Thymus (tissue), 14 donors: ENCODE data around the gene PTGER2. TPM values are rescaled to one million over a fixed set of nuclear protein-coding genes. Genes with fewer than 3 reads are reported as not detected.

ENCODE experiments used
- DNase-seq, 9 donors: peaks; one replicate each; pipeline ENCODE4 v3.0.0-alpha.2; 2013; ENCODE audit warnings: low spot score in 9 of 9, low read depth in 6 of 9, missing footprints in 1 of 9
- H3K27ac ChIP-seq, 2 donors: one replicate each; pipeline ENCODE4 v1.5.1; 2013; ENCODE audit warnings: control low read depth in 1 of 2, low read depth in 1 of 2, low read length in 1 of 2, mild to moderate bottlenecking in 1 of 2, moderate library complexity in 1 of 2
- H3K27me3 ChIP-seq, 2 donors: one replicate each; pipeline ENCODE4 v1.5.1; 2013; ENCODE audit warnings: low read length in 1 of 2; ENCODE audit not compliant: control insufficient read depth in 2 of 2, insufficient read depth in 1 of 2
- H3K36me3 ChIP-seq, 2 donors: one replicate each; pipeline ENCODE4 v1.5.1; 2013; ENCODE audit warnings: low read length in 1 of 2, mild to moderate bottlenecking in 1 of 2, moderate library complexity in 1 of 2; ENCODE audit not compliant: control insufficient read depth in 2 of 2, insufficient read depth in 2 of 2
- H3K4me1 ChIP-seq, 2 donors: one replicate each; pipeline ENCODE4 v1.5.1; 2013; ENCODE audit warnings: low read length in 2 of 2; ENCODE audit not compliant: control insufficient read depth in 2 of 2, insufficient read depth in 2 of 2
- H3K4me3 ChIP-seq, 2 donors: one replicate each; pipeline ENCODE4 v1.5.1; 2013; ENCODE audit warnings: low read length in 2 of 2, control low read depth in 1 of 2, mild to moderate bottlenecking in 1 of 2
- H3K9me3 ChIP-seq, 2 donors: one replicate each; pipeline ENCODE4 v1.5.1; 2013; ENCODE audit warnings: low read length in 1 of 2, mild to moderate bottlenecking in 1 of 2; ENCODE audit not compliant: control insufficient read depth in 2 of 2, insufficient read depth in 1 of 2
- WGBS: extraction: QIAGEN DNeasy Blood & Tissue Kit; methylation state at CpG from one replicate; pipeline ENCODE4 v1.1.7; 2013; 5-methylcytosine and 5-hydroxymethylcytosine counted together
- long read RNA-seq, 10 donors: transcript quantifications; one replicate each; lab custom pipeline, GENCODE V29; 2026
- polyA plus RNA-seq: library from polyadenylated mRNA; stranded (reverse); fragments of 200-250 nt; gene quantifications from one replicate; pipeline ENCODE4 v1.2.3, GENCODE V29; 2013
- total RNA-seq: library from RNA; stranded (reverse); fragments of 120-200 nt; gene quantifications from one replicate; pipeline ENCODE4 v1.2.4, GENCODE V29; 2013
- donor health status: healthy.

Gene PTGER2
- total RNA-seq = 2.5 TPM
- 1.4 TPM for polyA plus RNA-seq
- long read RNA-seq, donor 1, partial matches to known transcripts = 0 of 1 reads
- long read RNA-seq, donor 1, other reads (novel, unspliced or antisense) = 0 of 1 reads
- long read RNA-seq, donor 2 = 0 reads
- long read RNA-seq, donor 3, partial matches to known transcripts = 0 of 3 reads
- long read RNA-seq, donor 3, other reads (novel, unspliced or antisense) = 0 of 3 reads
- long read RNA-seq, donor 4 = 0 reads
- long read RNA-seq, donor 5, partial matches to known transcripts = 0 of 3 reads
- long read RNA-seq, donor 5, other reads (novel, unspliced or antisense) = 0 of 3 reads
- long read RNA-seq, donor 6, partial matches to known transcripts = 0 of 3 reads
- long read RNA-seq, donor 6, other reads (novel, unspliced or antisense) = 0 of 3 reads
- long read RNA-seq, donor 7, partial matches to known transcripts = 0 of 2 reads
- long read RNA-seq, donor 7, other reads (novel, unspliced or antisense) = 0 of 2 reads
- long read RNA-seq, donor 8, partial matches to known transcripts = 0 of 2 reads
- long read RNA-seq, donor 8, other reads (novel, unspliced or antisense) = 0 of 2 reads
- long read RNA-seq, donor 9, partial matches to known transcripts = 0 of 1 reads
- long read RNA-seq, donor 9, other reads (novel, unspliced or antisense) = 0 of 1 reads
- long read RNA-seq, donor 10, partial matches to known transcripts = 0 of 1 reads
- long read RNA-seq, donor 10, other reads (novel, unspliced or antisense) = 0 of 1 reads

DNA sequence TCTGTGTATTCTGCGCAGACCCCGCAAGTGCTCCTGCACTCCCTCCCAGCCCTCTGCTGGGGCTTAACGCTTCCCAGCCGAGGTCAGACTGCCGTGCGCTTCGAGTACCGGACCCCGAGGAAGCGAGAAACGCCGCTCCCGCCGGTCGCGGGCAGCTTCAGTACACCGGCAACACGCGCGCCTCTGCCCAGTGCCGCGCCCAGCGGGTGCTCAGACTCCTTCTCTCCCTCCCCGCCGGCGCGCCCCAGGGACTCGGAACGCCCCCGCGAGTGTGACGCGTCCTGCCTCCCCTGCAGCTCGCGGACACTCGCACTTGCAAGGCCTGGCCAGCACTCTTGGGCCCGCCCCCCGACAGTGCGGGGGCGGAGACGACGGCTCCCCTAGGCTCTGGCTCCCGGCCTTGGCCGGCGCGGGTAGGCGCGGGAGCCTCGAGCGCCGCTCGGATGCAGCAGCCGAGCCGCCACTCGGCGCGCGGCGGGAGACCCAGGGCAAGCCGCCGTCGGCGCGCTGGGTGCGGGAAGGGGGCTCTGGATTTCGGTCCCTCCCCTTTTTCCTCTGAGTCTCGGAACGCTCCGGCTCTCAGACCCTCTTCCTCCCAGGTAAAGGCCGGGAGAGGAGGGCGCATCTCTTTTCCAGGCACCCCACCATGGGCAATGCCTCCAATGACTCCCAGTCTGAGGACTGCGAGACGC, at the start of gene PTGER2:
Gene PTGER2 (plus strand): TSS at position 410 of the 692 bp plus-strand sequence. CDS start 237 bp downstream, at position 647.
- under 1% methylated on average over 73 of the region's 73 CpGs for WGBS
- Histone ChIP-seq H3K36me3 (no peaks in the 10 kb centered on the region), H3K27ac (peak within 1 kb of the TSS in 1 of 2 donors; percentile 34), H3K27me3 (peaks cover 3 to 25% of the 10 kb centered on the region in 2 donors), H3K4me3 (peak within 1 kb of the TSS; percentile 48 to 54), H3K4me1 (peaks cover 15 to 35% of the 10 kb centered on the region in 2 donors), H3K9me3 (no peaks in the 10 kb centered on the region)
- peak in 4 of 9 donors; percentile 30 to 58 (median 38) for DNase-seq

DNA sequence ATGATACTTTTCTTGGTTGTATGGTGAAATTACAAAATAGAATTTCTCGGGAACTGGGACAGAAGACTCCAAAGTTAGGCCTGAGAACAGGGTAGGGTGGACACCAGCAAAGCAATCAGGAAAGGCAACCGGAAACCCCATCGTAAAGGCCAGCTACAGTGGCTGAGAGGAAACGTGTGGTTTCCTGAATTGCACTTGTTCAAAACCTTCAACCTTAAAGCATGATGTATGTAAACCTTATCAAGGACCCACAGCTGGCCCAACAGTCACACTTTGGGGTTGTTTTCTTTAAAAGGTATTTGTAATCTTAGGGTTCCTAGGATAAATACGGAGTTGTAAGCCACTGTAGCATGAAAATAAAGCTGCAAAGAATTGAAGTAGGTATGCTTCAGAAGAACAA, 48.9 kb upstream of the PTGER2 start:
- Histone ChIP-seq H3K9me3 (no peaks in the 10 kb centered on the region), H3K36me3 (no peaks in the 10 kb centered on the region), H3K4me1 (peaks cover 10 to 29% of the 10 kb centered on the region in 2 donors), H3K27ac (no peak overlapping the region), H3K27me3 (peaks cover 28 to 37% of the 10 kb centered on the region in 2 donors), H3K4me3 (no peak overlapping the region)
- WGBS = 10% methylated on average over 5 of the region's 5 CpGs
- DNase-seq = no peak

DNA sequence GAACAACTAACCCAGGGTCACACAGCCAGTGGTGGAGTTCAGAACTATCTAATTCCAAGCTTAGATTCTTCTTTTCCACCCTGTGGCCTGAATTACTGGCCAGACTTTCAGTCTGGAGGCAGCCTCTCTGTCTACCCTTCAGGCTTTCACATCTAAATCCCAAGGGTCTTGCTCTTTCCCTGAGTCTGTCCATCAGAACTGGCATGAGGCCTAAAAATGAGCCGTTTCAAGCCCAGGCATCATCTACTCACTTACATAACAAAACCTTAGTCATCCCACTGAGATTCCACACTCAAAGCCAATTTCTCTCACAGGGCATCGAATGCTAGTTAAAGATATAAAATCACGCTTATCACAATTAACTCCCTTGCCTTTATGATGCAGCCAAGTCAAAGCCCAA, 47.9 kb upstream of the PTGER2 start:
- no peak for DNase-seq
- no peaks in the 10 kb centered on the region for H3K9me3 ChIP-seq
- H3K4me1 ChIP-seq = peaks cover 10 to 29% of the 10 kb centered on the region in 2 donors
- H3K36me3 ChIP-seq = no peaks in the 10 kb centered on the region
- no peak overlapping the region for H3K27ac ChIP-seq
- H3K27me3 ChIP-seq = peaks cover 28 to 38% of the 10 kb centered on the region in 2 donors
- WGBS = 86% methylated on average over 3 of the region's 3 CpGs
- H3K4me3 ChIP-seq = no peak overlapping the region

DNA sequence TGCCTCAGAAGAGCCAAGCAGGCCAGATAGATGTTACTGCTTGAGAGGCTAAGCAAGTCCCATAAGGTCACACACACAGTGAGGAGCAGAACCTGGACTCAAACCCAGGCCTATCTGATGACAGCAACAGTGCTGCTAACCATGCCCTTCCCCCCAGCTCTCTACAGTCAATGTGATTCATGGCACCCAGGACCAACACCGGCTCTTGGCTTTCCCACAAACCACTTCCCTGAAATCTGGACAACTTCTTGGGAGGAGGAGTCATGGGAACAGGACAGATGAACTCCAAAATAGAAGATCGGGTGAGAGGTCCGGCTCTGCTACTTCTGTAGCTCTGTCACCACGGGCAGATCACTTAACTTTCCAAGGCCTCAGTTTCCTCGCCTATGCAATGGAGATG, 47.3 kb upstream of the PTGER2 start:
- Histone ChIP-seq H3K9me3 (no peaks in the 10 kb centered on the region), H3K27me3 (peaks cover 28 to 38% of the 10 kb centered on the region in 2 donors), H3K36me3 (no peaks in the 10 kb centered on the region), H3K4me1 (peaks cover 10 to 29% of the 10 kb centered on the region in 2 donors), H3K27ac (no peak overlapping the region), H3K4me3 (no peak overlapping the region)
- DNase-seq = no peak
- WGBS = 72% methylated on average over 5 of the region's 5 CpGs

- Histone ChIP-seq H3K27me3 (peaks cover 28 to 38% of the 10 kb centered on the region in 2 donors), H3K9me3 (no peaks in the 10 kb centered on the region), H3K4me3 (peak within 1 kb of the TSS; percentile 29 to 44), H3K27ac (no peak within 1 kb of the TSS), H3K36me3 (no peaks in the 10 kb centered on the region), H3K4me1 (peaks cover 10 to 29% of the 10 kb centered on the region in 2 donors)
- WGBS = 3% methylated on average over 63 of the region's 63 CpGs
- DNase-seq = peak in 1 of 9 donors; percentile 37
Measured at GRCh38 chr14:52267501-52268278, 46.4 kb upstream of the PTGER2 start, which contains the start of gene PTGDR. PTGDR (plus strand) TSS chr14:52267698; CDS start chr14:52267815, 117 bp downstream.

DNA sequence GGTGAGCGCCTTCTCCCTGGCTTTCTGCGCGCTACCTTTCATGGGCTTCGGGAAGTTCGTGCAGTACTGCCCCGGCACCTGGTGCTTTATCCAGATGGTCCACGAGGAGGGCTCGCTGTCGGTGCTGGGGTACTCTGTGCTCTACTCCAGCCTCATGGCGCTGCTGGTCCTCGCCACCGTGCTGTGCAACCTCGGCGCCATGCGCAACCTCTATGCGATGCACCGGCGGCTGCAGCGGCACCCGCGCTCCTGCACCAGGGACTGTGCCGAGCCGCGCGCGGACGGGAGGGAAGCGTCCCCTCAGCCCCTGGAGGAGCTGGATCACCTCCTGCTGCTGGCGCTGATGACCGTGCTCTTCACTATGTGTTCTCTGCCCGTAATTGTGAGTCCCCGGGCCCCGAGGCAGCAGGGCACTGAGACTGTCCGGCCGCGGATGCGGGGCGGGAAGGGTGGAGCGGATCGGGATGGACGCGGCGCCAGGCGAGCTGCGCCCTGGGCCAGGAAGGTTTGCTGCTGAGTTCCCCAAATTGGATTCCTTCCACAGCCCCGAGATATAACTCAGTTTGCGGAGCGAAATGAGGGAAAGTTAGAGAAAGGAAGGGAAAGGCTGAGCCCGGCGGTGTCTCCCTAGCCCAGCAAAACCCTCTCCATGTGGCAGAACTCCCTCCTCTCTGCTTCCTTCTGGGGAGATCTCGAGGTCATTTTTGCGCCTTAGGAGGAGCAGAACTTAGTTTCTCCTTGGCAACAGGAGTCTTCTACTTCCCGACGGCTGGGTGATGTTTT, 45.6 kb upstream of the PTGER2 start:
- H3K9me3 ChIP-seq = no peaks in the 10 kb centered on the region
- peaks cover 28 to 38% of the 10 kb centered on the region in 2 donors for H3K27me3 ChIP-seq
- H3K27ac ChIP-seq = no peak overlapping the region
- H3K36me3 ChIP-seq = no peaks in the 10 kb centered on the region
- DNase-seq = no peak
- 2% methylated on average over 54 of the region's 54 CpGs for WGBS
- peak overlapping the region; percentile 29 to 44 for H3K4me3 ChIP-seq
- peaks cover 10 to 25% of the 10 kb centered on the region in 2 donors for H3K4me1 ChIP-seq

DNA sequence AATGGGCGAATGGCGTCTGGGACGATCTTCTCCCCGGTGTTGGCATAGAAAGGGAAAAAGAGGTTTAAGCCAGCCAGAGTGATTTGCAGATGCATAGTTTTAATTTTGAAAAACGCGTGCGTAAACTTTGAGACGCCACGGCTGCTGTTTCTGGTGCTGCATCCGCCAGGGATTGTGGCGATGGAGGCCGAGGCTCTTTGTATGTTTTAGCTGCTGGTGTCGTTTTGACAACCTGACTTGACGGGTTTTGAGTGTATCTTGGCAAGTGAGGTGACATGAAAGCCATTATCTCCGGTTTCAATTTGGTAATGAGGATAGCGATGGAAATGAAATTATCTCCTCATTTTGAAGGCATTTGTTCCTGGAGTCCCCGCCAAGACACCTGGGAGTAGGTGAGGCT, 45.0 kb upstream of the PTGER2 start:
- no peak for DNase-seq
- peak overlapping the region; percentile 29 to 44 for H3K4me3 ChIP-seq
- 43% methylated on average over 17 of the region's 17 CpGs for WGBS
- H3K4me1 ChIP-seq = peaks cover 10 to 23% of the 10 kb centered on the region in 2 donors
- H3K27me3 ChIP-seq = peaks cover 28 to 38% of the 10 kb centered on the region in 2 donors
- H3K27ac ChIP-seq = peak overlapping the region in 1 of 2 donors; percentile 34
- no peaks in the 10 kb centered on the region for H3K36me3 ChIP-seq
- H3K9me3 ChIP-seq = no peaks in the 10 kb centered on the region

- no peak overlapping the region for H3K4me3 ChIP-seq
- H3K9me3 ChIP-seq = no peaks in the 10 kb centered on the region
- H3K36me3 ChIP-seq = no peaks in the 10 kb centered on the region
- no peak overlapping the region for H3K27ac ChIP-seq
- DNase-seq = no peak
- peaks cover 28 to 38% of the 10 kb centered on the region in 2 donors for H3K27me3 ChIP-seq
- WGBS = 89% methylated on average over 8 of the region's 8 CpGs
- peaks cover 10 to 23% of the 10 kb centered on the region in 2 donors for H3K4me1 ChIP-seq
Measured at GRCh38 chr14:52269982-52270381, 44.1 kb upstream of the PTGER2 start.
